Myocyte (in vitro differentiated cells): Measurements from ENCODE around the gene AACS. TPM values are rescaled to one million over a fixed set of nuclear protein-coding genes. Genes with fewer than 3 reads are reported as not detected.
"Not testable (repeated sequence)": the region's sequence is repeated elsewhere in the genome, so short reads cannot be mapped to it uniquely, and the experiment has no call there.

Source experiments
- DNase-seq: peaks from one replicate; pipeline ENCODE4 v3.0.0-alpha.2; 2012; ENCODE audit warnings: low read depth
- total RNA-seq: library from RNA; depleted of rRNA; stranded (reverse); fragments of >200 nt; gene quantifications from 2 replicates; pipeline ENCODE4 v1.2.3, GENCODE V29; 2014

The AACS gene
- total RNA-seq, 1 donor from 2014 or later = 12.5 TPM

DNA sequence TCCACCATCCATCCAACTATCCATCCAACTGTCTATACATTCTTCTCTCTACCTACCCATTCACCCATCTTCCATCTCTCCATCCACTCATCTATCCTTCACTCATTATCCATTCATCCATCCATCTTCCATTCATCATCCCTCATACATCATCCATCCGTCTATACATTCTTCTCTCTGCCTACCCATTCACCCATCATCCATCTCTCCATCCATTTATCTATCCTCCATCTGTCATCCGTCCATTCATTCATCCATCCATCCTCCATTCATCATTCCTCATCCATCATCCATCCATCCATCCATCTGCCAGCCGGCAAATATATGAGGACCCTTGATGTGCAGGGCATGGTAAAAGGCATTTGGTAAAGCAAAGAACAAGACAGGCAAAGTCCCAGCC lies 25.2 kb downstream of the AACS start:
- no peak for DNase-seq

DNA sequence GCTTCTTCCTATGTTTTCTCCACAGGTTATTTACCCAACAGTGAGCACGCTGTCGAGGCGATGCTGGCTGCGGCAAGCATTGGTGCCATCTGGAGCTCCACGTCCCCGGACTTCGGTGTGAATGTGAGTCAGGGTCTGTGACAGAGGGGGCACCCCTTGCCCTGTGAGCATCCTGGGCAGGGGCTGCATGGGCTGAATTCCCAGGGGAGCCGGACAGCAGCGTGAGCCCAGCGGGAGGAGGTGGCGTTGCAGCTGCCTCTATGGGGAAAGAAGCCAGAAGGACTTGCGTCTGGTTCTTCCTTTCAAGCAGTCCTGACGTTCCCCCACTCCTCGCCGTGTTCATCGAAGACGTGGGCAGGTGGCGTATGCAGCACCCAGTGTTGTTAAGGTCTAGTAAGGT lies 26.2 kb downstream of the AACS start:
- no peak for DNase-seq

DNA sequence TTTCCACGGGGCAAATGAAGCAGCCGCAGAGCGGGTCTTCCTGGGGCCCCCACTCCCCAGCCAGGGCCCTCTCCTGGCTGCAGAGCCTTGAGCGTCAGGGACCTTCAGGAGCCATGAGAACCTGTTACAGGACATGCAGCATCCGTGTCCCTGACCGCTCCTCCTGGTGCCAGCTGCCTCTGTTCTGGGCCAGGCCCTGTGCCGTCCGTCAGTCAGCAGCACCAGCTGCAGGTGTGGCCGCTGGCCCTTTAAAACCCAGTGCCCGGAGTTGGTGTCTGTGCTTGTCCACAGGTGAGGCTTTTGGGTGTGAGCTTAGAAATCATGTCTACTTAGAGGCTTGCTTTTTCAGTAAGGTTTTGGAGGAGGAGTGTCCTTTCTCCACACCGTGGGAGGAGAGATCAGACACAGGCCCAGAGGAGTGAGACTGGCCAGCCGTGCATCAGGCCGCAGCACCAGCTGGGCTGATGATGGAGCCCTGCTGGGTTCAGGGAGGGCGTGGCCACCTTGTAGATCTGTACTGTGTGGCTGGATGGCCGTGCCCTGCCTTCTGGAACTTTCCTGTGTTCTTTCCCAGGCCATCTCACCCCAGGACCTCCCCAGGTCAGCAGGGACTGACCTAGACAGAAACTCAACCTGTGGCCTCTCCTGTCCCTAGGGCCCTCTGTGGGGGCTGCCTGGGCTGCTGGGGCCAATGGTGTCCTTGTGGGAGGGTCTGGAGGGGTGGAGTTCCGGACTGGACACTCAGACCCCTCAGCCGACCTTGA lies 27.1 kb downstream of the AACS start:
- DNase-seq = no peak

DNA sequence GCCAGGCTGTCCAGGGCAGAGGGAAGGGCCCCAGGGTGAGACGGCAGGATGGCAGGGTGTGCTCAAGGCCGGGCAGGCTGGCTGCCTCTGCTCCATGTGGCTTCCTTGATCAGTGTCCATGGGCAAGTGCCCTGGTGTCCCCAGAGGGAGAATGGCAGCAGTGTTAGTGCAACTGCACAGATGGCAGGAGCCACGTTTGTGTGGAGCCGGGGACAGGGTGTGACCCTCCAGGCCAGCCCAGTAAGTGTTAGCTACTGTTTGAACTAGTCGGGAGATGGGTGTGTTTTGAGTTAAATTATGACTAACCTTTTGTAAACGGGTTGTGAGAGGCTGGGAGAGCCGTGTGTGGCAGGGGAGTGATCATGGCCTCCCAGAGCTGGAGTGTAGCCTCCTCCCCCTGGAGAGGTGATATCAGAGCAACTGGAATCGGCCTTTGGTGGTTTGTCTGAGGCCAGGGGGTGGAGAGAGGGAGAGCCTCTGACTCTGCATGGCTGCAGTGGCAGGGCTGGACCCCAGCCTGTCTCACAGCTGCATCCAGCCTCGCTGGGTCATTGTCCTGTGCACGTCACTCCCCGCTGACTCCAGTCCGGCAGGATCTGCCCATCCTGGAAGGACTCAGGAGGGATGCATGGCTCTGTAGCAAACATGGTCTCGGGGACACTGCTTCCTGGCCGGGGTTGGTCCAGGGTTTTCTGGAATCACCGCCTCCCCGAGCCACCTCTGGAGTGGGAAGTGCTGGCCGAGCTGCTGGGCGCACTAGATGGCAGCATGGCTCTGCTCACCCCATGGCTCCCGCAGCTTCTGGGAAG lies 27.8 kb downstream of the AACS start:
- DNase-seq = peak; percentile 63

DNA sequence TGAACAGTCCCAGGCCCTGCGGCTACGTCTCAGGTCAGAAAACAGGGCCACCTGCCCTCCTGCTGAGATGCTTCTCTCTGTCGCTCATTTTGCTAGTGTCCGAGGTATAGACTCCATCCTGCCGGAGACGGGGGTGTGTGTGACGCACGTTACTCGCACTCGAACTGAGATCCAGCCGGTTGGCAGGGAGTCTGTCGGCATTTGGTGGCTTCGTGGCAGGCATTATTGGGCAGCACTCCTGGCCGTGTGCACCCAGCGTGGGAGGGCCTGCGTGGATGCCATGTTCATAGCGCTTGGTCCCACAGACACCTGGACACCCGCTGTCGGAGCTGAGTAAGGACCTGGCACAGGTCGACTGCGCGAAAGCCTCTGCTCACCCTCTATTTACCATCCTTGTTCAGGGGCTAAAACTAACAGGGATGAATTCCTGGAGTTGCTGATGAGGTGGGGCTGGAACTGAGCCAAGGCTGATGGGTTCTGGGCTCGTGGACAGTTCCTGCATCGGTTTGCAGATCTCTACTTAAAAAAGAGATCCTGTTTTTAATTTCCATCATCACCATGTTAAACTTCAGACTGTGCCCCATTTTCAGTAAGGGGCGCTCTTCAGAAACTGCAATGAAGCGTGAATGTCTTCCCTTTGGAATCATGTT lies 28.6 kb downstream of the AACS start:
- no peak for DNase-seq

DNA sequence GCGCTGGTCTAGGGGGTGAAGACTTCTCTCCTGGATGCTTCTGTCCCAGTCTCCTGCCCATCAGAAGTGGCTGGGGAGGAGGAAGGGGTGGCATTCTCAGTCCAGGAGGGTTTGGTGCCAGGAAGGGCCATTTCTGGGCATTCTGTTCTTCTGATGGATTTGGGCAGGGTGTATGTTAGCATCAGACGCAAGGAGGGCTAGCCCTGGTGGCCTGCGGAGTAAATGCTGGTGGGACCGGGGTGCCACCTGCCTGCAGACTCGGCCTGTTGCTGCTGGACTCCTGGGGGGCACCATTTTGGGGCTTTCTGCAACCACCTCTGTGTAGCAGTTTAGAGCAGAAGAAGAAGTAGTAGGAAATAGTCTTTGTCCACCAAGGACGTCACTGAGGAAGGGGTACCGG lies 31.7 kb downstream of the AACS start:
- no peak for DNase-seq

DNA sequence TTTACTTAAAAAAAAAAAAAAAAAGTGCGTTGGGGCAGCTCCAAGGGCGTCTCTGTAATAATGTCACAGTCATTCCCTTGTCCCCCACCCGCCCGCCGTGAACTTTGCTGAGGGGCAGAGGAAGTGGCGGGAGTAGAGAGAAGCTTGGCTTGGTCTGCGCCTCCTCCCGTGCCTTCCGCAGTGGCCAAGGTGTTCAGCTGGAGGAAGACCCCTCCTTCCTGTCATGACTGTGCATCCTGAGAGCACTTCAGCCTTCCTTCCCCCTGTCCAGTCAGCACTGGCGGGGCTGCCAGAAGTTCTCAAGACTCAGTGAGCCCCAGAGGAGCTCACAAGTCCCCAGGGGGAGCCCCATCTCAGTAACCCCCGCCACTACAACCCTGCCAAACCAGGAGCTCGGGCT lies 32.2 kb downstream of the AACS start:
- DNase-seq = no peak

DNA sequence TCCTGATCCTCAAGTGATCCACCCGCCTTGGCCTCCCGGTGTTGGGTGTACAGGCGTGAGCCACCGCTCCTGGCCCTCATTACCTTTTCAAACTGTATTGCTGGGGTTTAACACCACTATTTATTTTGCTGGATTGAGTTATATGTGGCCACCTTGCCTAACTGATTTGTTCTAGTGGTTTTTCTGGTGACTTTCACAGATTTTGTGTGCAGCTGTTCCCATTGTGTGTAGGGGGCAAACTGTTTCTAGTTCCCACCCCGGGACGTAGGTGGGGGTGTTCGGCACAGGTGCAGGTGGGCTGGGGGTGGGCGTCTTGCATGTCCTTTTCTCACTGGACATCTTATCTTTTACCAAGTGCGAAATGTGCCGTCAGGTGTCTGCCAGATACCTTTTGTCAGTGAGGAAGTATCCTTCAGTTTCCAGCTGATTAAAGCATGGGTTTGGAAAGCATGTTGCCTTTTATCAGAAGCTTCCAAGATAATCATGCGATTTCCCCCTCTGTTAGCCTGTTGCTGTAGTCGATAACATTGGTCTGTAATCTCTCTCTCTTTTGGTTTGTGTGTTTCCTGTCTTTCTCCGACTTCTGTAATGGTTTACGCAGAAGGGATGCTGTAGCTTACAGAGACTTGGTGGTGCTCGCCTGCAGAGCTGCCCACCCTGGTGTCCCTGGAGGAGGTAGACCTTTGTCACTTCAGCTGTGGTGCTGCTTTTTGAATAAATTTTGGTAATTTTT lies 33.6 kb downstream of the AACS start:
- DNase-seq = no peak

DNA sequence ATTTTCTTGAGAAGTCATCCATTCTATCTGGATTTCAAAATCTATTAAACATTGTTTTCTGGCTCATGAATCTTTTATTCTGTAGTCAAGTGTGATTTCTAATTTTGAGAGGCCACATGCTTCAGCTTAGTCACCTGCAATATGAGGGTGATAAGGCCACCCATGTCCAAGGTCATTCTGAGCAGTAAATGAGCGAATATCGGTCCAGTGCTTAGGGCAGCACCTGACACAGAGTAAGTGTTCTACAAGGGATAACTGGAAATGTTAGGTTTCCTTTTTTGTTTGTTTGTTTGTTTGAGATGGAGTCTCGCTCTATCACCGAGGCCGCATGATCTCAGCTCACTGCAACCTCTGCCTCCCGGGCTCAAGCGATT lies 34.2 kb downstream of the AACS start:
- no peak for DNase-seq

DNA sequence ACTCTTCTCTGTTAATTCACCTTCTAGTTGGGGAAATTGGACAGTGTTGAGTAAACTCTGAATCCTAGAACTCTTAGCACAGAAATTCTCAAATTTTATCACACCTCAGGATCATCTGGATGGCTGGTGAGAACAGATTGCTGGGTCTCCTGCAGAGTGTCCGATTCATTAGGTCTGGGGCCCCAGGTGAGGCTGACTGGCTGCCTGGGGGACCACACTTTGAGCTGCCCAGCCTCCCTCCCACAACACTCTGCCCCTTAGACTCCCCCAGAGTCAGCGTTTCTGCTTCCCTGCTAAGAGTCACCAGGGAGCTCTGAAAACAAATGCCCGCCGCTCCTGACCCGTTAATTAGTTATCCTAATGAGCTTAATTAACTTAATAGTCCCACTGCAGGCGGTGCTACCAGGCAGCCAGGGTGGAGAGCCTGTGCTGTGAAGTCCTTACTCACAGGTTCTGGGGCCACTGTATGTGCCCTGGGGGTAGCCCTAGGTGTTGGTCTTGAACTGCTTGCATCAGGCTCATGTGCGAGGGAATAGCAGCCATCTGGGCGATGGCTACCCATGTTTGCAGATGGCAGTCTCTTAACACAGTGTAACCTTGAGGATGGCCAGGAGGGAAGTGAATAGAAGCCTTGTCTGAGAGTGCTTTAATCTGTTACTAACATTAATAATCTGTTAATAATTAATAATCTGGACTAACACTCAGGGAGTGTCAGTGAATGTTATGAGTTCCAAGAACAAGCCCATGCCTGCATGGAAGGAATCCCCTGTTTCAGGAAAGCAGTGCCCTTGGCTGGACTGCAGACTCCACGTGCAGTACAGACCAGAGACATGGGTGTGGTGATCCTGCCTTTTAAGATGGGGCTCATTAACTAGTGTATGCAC lies 35.6 kb downstream of the AACS start:
- no peak for DNase-seq

DNA sequence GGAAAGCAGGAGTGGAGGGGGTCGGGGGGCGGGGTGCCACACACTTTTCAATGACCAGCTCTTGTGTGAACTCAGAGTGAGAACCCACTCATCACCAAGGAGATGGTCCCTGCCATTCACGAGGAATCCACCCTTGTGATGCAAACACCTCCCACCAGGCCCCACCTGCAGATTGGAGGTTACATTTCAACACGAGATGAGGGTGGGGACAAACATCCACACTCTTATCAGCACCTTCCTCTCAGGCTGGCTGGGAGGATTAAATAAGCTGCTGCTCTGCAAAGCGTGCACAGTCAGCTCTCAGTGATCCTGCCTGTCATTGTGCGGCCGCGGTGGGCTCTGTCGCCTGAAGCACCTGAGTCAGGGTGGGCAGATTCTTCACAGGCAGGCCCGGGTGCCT lies 39.7 kb downstream of the AACS start:
- DNase-seq = no peak

DNA sequence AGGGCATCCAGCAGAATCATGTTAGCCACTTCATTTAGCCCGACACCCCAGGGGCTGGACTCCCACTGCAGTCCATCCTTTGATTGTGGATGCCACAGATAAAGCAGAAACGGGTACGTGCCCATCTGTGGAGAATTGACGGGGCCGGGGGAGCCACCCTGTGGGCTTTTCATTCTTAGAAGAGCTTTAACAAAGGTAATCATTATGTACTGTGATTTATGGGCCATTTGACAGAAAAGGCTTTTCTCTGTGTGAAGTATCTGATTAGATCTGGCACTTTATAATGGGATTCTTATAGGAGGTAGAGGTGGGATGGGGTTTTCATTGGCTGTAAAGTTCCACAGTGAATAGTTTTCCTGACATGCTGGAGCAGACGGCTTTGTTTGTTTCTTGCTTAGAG lies 40.4 kb downstream of the AACS start:
- DNase-seq = no peak

DNA sequence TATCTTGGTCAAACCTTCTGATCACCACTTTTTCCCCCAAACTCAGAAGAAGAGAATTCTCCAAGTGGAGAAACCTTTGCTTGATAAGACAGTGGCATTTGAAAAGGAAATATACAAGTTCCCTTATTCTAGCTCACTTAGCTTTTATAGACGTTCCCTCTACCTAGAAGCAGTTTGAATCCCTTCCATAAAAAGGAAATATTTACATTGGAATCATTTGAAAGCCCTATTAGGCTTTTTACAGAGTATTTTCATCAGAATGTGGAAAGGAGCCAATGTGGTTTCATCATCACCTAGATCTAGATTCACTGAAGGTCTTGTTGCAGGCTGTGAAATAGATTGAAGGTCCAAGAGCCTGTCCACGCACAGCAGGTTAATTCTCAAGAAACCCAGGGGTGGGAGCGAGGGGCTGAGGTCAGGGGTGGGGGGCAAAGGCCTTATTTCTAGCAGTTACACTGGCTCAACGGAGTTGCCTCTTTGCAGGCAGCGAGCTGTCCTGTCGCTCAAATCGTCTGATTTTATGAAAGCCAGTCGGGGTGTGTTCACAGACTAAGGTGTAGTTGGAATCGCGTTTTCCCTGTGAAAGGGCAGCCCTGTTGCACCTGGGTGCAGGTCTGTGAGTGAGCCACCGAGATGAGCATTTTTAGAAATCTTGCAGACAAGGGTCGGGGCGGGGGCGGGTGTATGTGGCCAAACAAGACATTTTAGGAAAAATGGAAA lies 45.6 kb downstream of the AACS start:
- no peak for DNase-seq

DNA sequence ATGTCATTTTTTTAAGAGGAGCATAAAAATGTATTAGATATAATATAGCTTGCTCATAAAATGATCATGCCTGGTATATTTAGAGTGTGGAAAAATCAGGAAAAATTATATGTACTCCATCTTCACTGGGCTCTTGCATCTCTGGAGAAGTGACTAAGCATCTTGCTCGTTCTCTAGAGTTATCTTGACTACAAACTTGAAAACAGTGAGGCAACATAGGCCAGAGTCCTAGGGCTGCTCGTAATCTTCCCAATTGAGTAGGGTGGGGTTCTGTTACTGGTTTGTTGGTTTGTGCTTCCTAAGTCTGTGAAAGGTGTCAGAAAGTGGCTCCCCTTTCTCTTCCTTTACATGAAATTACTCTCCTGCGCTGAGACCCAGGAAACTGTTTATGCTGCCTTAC lies 46.2 kb downstream of the AACS start:
- no peak for DNase-seq

DNA sequence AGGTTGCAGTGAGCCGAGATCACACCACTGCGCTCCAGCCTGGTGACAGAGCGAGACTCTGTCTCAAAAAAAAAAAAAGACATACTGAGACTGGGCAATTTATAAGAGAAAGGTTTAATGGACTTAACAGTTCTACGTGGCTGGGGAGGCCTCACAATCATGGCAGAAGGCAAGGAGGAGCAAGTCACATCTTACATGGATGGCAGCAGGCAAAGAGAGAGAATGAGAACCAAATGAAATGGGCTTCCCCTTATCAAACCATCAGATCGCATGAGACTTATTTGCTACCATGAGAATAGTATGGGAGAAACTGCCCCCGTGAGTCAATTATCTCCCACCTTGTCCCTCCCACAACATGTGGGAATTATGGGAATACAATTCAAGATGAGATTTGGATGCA lies 47.4 kb downstream of the AACS start:
- DNase-seq = not testable (repeated sequence)

DNA sequence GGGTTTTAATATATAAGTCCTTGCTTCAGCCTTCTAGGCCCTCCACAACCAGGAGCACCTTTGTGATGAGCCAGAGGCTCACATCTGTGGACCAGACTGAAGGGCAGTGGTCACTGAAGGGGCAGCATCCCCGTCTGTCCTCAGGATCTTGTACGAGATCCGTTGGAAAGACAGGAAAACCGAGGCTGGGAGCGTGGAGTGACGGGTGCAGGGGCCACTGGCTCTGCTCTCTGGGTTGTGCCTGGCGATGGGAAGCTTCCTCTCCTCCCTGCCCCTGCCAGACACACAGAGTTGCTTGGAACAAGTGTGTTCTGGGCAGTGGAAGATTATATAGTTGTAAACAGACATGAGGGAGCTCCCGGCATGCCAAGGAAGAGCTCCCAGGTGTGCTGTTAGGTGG lies 48.0 kb downstream of the AACS start:
- DNase-seq = no peak

DNA sequence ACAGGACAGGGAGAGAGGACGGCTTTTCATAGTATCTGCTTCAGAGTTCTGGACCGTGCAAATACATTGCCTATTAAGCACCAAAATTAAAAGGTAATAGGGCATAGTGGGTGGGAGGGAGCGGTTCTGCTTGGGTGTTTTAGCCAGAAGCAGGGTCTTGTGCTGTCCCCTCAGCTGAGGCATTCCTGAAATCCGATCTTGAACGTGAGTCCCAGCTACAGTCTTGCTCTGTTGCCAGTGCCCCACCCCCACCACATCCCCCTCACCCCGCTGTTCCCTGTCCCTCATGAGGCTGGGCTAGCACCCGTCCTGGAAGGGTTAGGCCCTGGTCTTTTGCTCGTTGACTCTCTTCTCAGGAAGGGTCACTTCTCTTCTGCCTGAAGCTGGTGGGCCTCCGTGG lies 48.6 kb downstream of the AACS start:
- no peak for DNase-seq

DNA sequence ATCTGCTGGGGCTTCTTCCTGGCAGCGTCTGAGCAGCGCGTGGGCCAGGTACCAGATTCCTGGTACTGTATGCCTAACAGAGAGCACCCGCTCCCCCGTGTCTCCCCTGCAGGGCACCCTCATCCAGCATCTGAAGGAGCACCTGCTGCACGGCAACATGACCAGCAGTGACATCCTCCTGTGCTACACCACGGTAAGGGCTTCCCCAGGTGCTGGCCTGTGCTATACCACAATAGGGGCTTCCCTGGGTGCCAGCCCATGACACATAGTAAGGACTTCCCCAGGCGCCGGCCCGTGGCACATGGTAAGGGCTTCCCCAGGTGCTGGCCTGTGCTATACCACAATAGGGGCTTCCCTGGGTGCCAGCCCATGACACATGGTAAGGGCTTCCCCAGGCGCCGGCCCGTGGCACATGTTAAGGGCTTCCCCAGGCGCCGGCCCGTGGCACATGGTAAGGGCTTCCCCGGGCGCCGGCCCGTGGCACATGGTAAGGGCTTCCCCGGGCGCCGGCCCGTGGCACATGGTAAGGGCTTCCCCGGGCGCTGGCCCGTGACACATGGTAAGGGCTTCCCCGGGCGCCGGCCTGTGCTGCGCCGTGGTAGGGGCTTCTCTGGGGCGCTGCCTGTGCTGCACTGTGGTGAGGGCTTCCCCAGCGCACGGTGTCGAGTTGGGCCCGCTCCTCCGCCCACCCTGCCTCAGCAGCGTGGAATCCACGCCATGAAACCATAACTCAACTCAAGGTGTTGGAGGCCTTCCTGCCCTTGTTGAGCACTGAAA lies 49.3 kb downstream of the AACS start:
- no peak for DNase-seq

DNA sequence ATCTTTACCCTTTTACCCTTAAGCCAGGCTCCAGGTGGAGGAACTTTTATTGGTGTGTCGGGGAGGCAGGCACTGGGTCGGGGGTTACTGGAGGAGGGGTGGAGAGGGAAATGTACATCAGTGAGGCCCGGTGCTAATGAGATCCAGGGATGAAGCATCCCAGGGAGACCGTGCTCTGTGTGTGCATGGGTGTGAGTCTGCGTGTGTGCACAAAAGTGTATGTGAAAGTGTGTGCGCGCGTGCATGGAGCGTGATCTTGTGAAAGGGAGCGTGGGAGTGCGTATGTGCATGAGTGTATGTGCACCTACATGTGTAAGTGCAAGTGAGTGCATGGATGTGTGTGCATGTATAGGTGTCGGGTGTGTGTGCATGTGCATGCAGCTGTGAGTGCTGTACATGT lies 55.3 kb downstream of the AACS start:
- DNase-seq = no peak
